Prostate gland (tissue), 2 donors: ENCODE measurements around the gene CHID1.

ENCODE experiments used
- CTCF ChIP-seq, 4 experiments: fragments of 200-600 bp in 2 of 4; fragments of 450-650 bp in 2 of 4; sonication (generic) in 2 of 4; IDR thresholded peaks; 1 replicate in 3 of 4; 2 replicates in 1 of 4; pipeline ENCODE4 v1.5.1; 2016 to 2019; ENCODE audit warnings: antibody characterized with exemption in 4 of 4, mild to moderate bottlenecking in 2 of 4, moderate library complexity in 2 of 4
- POLR2A ChIP-seq: fragments of 450-650 bp; IDR thresholded peaks from one replicate; pipeline ENCODE4 v1.6.1; 2016; ENCODE audit warnings: antibody characterized with exemption, mild to moderate bottlenecking
- POLR2AphosphoS5 ChIP-seq: sonication (generic); formaldehyde crosslinking; IDR thresholded peaks from one replicate; pipeline ENCODE4 v1.6.1; 2017; ENCODE audit warnings: antibody characterized with exemption

DNA sequence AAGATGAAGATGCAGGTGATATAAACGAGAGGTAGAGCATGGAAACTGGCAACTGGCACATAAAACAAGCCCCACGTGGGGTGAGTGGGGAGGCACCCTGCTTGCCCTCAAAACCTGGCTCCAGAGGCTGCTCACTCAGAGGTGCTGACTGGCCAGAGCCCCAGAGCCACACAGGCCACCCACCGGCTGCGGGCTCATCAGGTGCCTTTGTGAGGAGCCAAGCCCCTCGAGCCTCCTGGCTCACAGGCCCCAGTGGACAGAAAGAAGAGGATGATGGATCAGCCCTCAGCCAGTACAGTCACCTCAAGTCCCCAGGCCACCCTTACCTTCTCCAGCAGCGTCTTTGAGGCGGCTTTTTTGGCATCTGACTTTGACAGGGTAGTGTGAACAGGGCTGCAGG is 6.2 kb downstream of the CHID1 start:
- no peak for TF ChIP-seq CTCF (IDR thresholded peaks at IDR 0.05)
- no peak for TF ChIP-seq POLR2A
- TF ChIP-seq POLR2AphosphoS5, result no peak
